Eye (tissue), 1 donor: ENCODE results near the gene MBD5.
"Not testable (repeated sequence)": the region's sequence is repeated elsewhere in the genome, so short reads cannot be mapped to it uniquely, and the experiment has no call there.

Source experiments
- DNase-seq: peaks from one replicate; pipeline ENCODE4 v3.0.0-alpha.2; 2015

Gene MBD5

GRCh38 chr2:148021059-148021861 is at the start of gene MBD5:
Gene MBD5 (plus strand): TSS chr2:148021091.
- peak; percentile 93 for DNase-seq

GRCh38 chr2:147976102-147976501 is 44.8 kb upstream of the MBD5 start:
- DNase-seq: no peak

- DNase-seq: no peak
Observed at GRCh38 chr2:147977679-147978078, 43.2 kb upstream of the MBD5 start.

- no peak for DNase-seq
Observed at GRCh38 chr2:147980940-147981528, 39.9 kb upstream of the MBD5 start.

GRCh38 chr2:147989102-147989501 is 31.8 kb upstream of the MBD5 start:
- no peak for DNase-seq

- peak; percentile 52 for DNase-seq
Observed at GRCh38 chr2:147989809-147990403, 31.0 kb upstream of the MBD5 start.

- not testable (repeated sequence) for DNase-seq
Observed at GRCh38 chr2:147994965-147995364, 25.9 kb upstream of the MBD5 start.

GRCh38 chr2:147996828-147997227 is 24.1 kb upstream of the MBD5 start:
- no peak for DNase-seq

- DNase-seq: no peak
Observed at GRCh38 chr2:147998203-147998602, 22.7 kb upstream of the MBD5 start.

- no peak for DNase-seq
Observed at GRCh38 chr2:147999126-147999525, 21.8 kb upstream of the MBD5 start.

- no peak for DNase-seq
Observed at GRCh38 chr2:148000095-148000494, 20.8 kb upstream of the MBD5 start.

GRCh38 chr2:148002420-148002819 is 18.5 kb upstream of the MBD5 start:
- DNase-seq: not testable (repeated sequence)

- no peak for DNase-seq
Observed at GRCh38 chr2:148006249-148007007, 14.5 kb upstream of the MBD5 start.

GRCh38 chr2:148007219-148007900 is 13.5 kb upstream of the MBD5 start:
- DNase-seq: no peak

GRCh38 chr2:148008411-148008810 is 12.5 kb upstream of the MBD5 start:
- not testable (repeated sequence) for DNase-seq

- no peak for DNase-seq
Observed at GRCh38 chr2:148013876-148014275, 7.0 kb upstream of the MBD5 start.

GRCh38 chr2:148014616-148015015 is 6.3 kb upstream of the MBD5 start:
- no peak for DNase-seq

- DNase-seq: peak; percentile 100
Observed at GRCh38 chr2:148020111-148021058, 506 bp upstream of the MBD5 start, which contains the start of gene ORC4. Gene ORC4 (minus strand): TSS chr2:148020737. CDS start chr2:147975958, 44,779 bp downstream.

GRCh38 chr2:148021886-148022285 is 995 bp downstream of the MBD5 start:
- DNase-seq: no peak

- DNase-seq: no peak
Observed at GRCh38 chr2:148022351-148022750, 1.5 kb downstream of the MBD5 start.

- no peak for DNase-seq
Observed at GRCh38 chr2:148022882-148023281, 2.0 kb downstream of the MBD5 start.
